Chondrocyte (in vitro differentiated cells): Measurements from ENCODE around the gene LMO1. TPM values are rescaled to one million over a fixed set of nuclear protein-coding genes. Genes with fewer than 3 reads are reported as not detected.

ENCODE experiments used
- DNase-seq: peaks from one replicate; pipeline ENCODE4 v3.0.0; 2021; ENCODE audit warnings: mixed read lengths, low spot score
- H3K27ac Mint-ChIP-seq: one replicate; pipeline ENCODE4 v1.8.0; 2021; ENCODE audit warnings: mild to moderate bottlenecking, moderate library complexity, mixed read lengths; ENCODE audit not compliant: unreplicated experiment
- H3K27me3 Mint-ChIP-seq: 2 replicates; pipeline ENCODE4 v1.8.0; 2021; ENCODE audit warnings: low read depth, mixed read lengths
- H3K36me3 Mint-ChIP-seq: 2 replicates; pipeline ENCODE4 v1.8.0; 2021; ENCODE audit warnings: low read depth, mixed read lengths
- H3K4me1 Mint-ChIP-seq: 2 replicates; pipeline ENCODE4 v1.8.0; 2021; ENCODE audit warnings: low read depth, mild to moderate bottlenecking, mixed read lengths
- H3K4me3 Mint-ChIP-seq: one replicate; pipeline ENCODE4 v1.8.0; 2021; ENCODE audit warnings: mild to moderate bottlenecking, moderate library complexity, mixed read lengths; ENCODE audit not compliant: unreplicated experiment
- H3K9me3 Mint-ChIP-seq: 2 replicates; pipeline ENCODE4 v1.8.0; 2021; ENCODE audit warnings: low read depth, mixed read lengths
- CTCF ChIP-seq: fragments of 200-600 bp; sonication (generic); IDR thresholded peaks from 2 replicates; pipeline ENCODE4 v1.5.0; 2021; ENCODE audit warnings: antibody characterized with exemption, mild to moderate bottlenecking, moderate library complexity
- total RNA-seq: library from RNA; stranded (reverse); gene quantifications from 3 replicates; pipeline ENCODE4 v1.2.1, GENCODE V29; 2021

The LMO1 gene
- total RNA-seq, 1 donor from 2014 or later: not detected

- no peaks in the 10 kb centered on the region for H3K4me1 Mint-ChIP-seq
- no peaks in the 10 kb centered on the region for H3K36me3 Mint-ChIP-seq
- peak; percentile 42 for DNase-seq
- TF ChIP-seq CTCF: no peak
- peaks cover 2% of the 10 kb centered on the region for H3K27me3 Mint-ChIP-seq
- H3K9me3 Mint-ChIP-seq: no peaks in the 10 kb centered on the region
- H3K27ac Mint-ChIP-seq: no peak overlapping the region
- no peak overlapping the region for H3K4me3 Mint-ChIP-seq
Measured at GRCh38 chr11:8220261-8221045, 43.2 kb downstream of the LMO1 start.

GRCh38 chr11:8219257-8220021 lies 44.2 kb downstream of the LMO1 start:
- Mint-ChIP-seq H3K36me3 (no peaks in the 10 kb centered on the region), H3K27ac (no peak overlapping the region), H3K4me3 (no peak overlapping the region), H3K4me1 (no peaks in the 10 kb centered on the region), H3K27me3 (peaks cover 10% of the 10 kb centered on the region), H3K9me3 (no peaks in the 10 kb centered on the region)
- peak; percentile 81 for TF ChIP-seq CTCF
- DNase-seq: peak; percentile 60

- H3K4me1 Mint-ChIP-seq: no peaks in the 10 kb centered on the region
- H3K27me3 Mint-ChIP-seq: peaks cover 13% of the 10 kb centered on the region
- H3K27ac Mint-ChIP-seq: no peak overlapping the region
- H3K9me3 Mint-ChIP-seq: no peaks in the 10 kb centered on the region
- H3K36me3 Mint-ChIP-seq: no peaks in the 10 kb centered on the region
- DNase-seq: peak; percentile 72
- no peak overlapping the region for H3K4me3 Mint-ChIP-seq
- TF ChIP-seq CTCF: no peak
Measured at GRCh38 chr11:8218840-8219239, 44.8 kb downstream of the LMO1 start.

- DNase-seq: peak; percentile 43
- Mint-ChIP-seq H3K4me1 (no peaks in the 10 kb centered on the region), H3K27me3 (peaks cover 16% of the 10 kb centered on the region), H3K4me3 (no peak overlapping the region), H3K36me3 (no peaks in the 10 kb centered on the region), H3K27ac (no peak overlapping the region), H3K9me3 (no peaks in the 10 kb centered on the region)
- TF ChIP-seq CTCF: no peak
Measured at GRCh38 chr11:8218409-8218808, 45.3 kb downstream of the LMO1 start.

GRCh38 chr11:8217926-8218325 lies 45.8 kb downstream of the LMO1 start:
- Mint-ChIP-seq H3K27me3 (peaks cover 16% of the 10 kb centered on the region), H3K9me3 (no peaks in the 10 kb centered on the region), H3K4me3 (no peak overlapping the region), H3K27ac (no peak overlapping the region), H3K4me1 (no peaks in the 10 kb centered on the region), H3K36me3 (no peaks in the 10 kb centered on the region)
- TF ChIP-seq CTCF: no peak
- peak; percentile 68 for DNase-seq
